ENCODE measurements around the gene CCDC85C. TPM values are rescaled to one million over a fixed set of nuclear protein-coding genes. Genes with fewer than 3 reads are reported as not detected.

Gene CCDC85C
- total and polyA plus RNA-seq, 8 donors = 10.5 to 28.6 (median 15.9) TPM

GRCh38 chr14:99478128-99478527, 125.9 kb downstream of the CCDC85C start:
- H3K4me3 ChIP-seq = no peak overlapping the region
- H3K4me1 ChIP-seq = peaks cover 28 to 79% (median 52%) of the 10 kb centered on the region in 4 donors
- no peaks in the 10 kb centered on the region for H3K27me3 ChIP-seq
- intact Hi-C loops (cut with DNase I; ENCODE audit: low total_unique reads) = no loop called here
- WGBS, 5 donors = 46 to 59% (median 49%) methylated on average over 4 of the region's 4 CpGs
- no peaks in the 10 kb centered on the region for H3K9me3 ChIP-seq
- H3K27ac ChIP-seq = no peak overlapping the region
- no peak for TF ChIP-seq EP300 (IDR thresholded peaks at IDR 0.05)
- no peak for TF ChIP-seq CTCF (IDR thresholded peaks at IDR 0.05)
- TF ChIP-seq POLR2A (IDR thresholded peaks at IDR 0.05) = no peak
- TF ChIP-seq POLR2AphosphoS5 (IDR thresholded peaks at IDR 0.05) = no peak
- no peaks in the 10 kb centered on the region for H3K36me3 ChIP-seq
- DNase-seq = no peak

GRCh38 chr14:99476864-99477263, 127.1 kb downstream of the CCDC85C start:
- TF ChIP-seq POLR2AphosphoS5 (IDR thresholded peaks at IDR 0.05) (no peak), EP300 (IDR thresholded peaks at IDR 0.05) (no peak), CTCF (IDR thresholded peaks at IDR 0.05) (no peak), POLR2A (IDR thresholded peaks at IDR 0.05) (no peak)
- no peak overlapping the region for H3K4me3 ChIP-seq

GRCh38 chr14:99475660-99476059, 128.3 kb downstream of the CCDC85C start:
- H3K9me3 ChIP-seq = no peaks in the 10 kb centered on the region
- H3K27ac ChIP-seq = no peak overlapping the region
- H3K4me1 ChIP-seq = peaks cover 16 to 69% (median 37%) of the 10 kb centered on the region in 4 donors
- H3K27me3 ChIP-seq = no peaks in the 10 kb centered on the region
- 77 to 91% (median 83%) methylated on average over 2 of the region's 2 CpGs for WGBS, 5 donors
- no peak for DNase-seq
- intact Hi-C loops (cut with DNase I; ENCODE audit: low total_unique reads) = no loop called here
- no peaks in the 10 kb centered on the region for H3K36me3 ChIP-seq
- H3K4me3 ChIP-seq = no peak overlapping the region
- no peak for TF ChIP-seq CTCF (IDR thresholded peaks at IDR 0.05)
- TF ChIP-seq POLR2A (IDR thresholded peaks at IDR 0.05) = no peak
- no peak for TF ChIP-seq EP300 (IDR thresholded peaks at IDR 0.05)
- no peak for TF ChIP-seq POLR2AphosphoS5 (IDR thresholded peaks at IDR 0.05)

More at GRCh38 chr14:99476864-99477263, 127.1 kb downstream of the CCDC85C start:
- Histone ChIP-seq H3K4me1 (peaks cover 16 to 69% (median 39%) of the 10 kb centered on the region in 4 donors), H3K9me3 (no peaks in the 10 kb centered on the region), H3K27ac (no peak overlapping the region), H3K27me3 (no peaks in the 10 kb centered on the region), H3K36me3 (no peaks in the 10 kb centered on the region)
- 63 to 83% (median 65%) methylated on average over 1 of the region's 1 CpG for WGBS, 5 donors
- no peak for DNase-seq
- intact Hi-C loops (cut with DNase I; ENCODE audit: low total_unique reads) = no loop called here

- 31 to 49% (median 35%) methylated on average over 9 of the region's 9 CpGs for WGBS, 5 donors
- H3K27ac ChIP-seq = no peak overlapping the region
- no peak for TF ChIP-seq CTCF (IDR thresholded peaks at IDR 0.05)
- intact Hi-C loops (cut with DNase I; ENCODE audit: low total_unique reads) = no loop called here
- H3K4me1 ChIP-seq = peaks cover 16 to 69% (median 40%) of the 10 kb centered on the region in 4 donors
- peak in 1 of 2 donors; percentile 44 for DNase-seq
- H3K36me3 ChIP-seq = no peaks in the 10 kb centered on the region
- H3K9me3 ChIP-seq = no peaks in the 10 kb centered on the region
- H3K27me3 ChIP-seq = no peaks in the 10 kb centered on the region
- H3K4me3 ChIP-seq = no peak overlapping the region
Observed at GRCh38 chr14:99475179-99475578, 128.8 kb downstream of the CCDC85C start.
